Ovary (tissue), 3 donors: ENCODE data around the gene GRIK4.

Source experiments
- POLR2A ChIP-seq: fragments of 450-650 bp; IDR thresholded peaks from one replicate; pipeline ENCODE4 v1.6.1; 2017; ENCODE audit warnings: antibody characterized with exemption, mild to moderate bottlenecking, moderate library complexity
- TF ChIP-seq, protein P1 (sequence below), 3 donors: fragments of 450-650 bp in 2 of 3; fragments of 200-600 bp in 1 of 3; IDR thresholded peaks; one replicate each; pipeline versions ENCODE4 v1.5.1 to v1.8.0; 2016 to 2022; ENCODE audit warnings: antibody characterized with exemption in 3 of 3, mild to moderate bottlenecking in 1 of 3
- donor health status: DM: no; HTN: no; CAD: no.

DNA sequence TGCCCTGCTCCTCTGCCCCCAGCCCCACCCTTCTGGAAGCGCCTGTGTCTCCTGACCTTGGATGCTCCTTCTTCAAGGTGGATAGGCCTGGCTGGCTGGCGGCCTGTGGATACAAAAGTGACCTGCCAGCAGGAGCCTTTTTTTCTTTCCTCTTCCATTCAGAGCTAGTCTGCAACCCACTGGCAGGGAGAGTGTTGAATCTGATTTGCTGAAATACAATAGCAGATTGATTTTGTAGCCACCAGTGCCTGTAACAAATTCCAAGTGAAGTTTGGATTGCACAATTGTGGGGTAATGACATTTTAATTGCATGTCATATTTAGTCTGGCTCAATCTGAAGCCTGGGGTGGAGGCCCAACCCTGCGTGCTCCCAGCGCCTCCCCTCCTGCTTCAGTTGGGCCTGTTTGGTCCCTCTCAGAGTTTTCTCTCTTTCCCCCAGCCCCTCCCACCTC lies 97.2 kb downstream of the GRIK4 start:
- TF ChIP-seq, protein P1, sequence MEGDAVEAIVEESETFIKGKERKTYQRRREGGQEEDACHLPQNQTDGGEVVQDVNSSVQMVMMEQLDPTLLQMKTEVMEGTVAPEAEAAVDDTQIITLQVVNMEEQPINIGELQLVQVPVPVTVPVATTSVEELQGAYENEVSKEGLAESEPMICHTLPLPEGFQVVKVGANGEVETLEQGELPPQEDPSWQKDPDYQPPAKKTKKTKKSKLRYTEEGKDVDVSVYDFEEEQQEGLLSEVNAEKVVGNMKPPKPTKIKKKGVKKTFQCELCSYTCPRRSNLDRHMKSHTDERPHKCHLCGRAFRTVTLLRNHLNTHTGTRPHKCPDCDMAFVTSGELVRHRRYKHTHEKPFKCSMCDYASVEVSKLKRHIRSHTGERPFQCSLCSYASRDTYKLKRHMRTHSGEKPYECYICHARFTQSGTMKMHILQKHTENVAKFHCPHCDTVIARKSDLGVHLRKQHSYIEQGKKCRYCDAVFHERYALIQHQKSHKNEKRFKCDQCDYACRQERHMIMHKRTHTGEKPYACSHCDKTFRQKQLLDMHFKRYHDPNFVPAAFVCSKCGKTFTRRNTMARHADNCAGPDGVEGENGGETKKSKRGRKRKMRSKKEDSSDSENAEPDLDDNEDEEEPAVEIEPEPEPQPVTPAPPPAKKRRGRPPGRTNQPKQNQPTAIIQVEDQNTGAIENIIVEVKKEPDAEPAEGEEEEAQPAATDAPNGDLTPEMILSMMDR (IDR thresholded peaks at IDR 0.05) = no peak
- no peak for TF ChIP-seq POLR2A
